Pons (tissue), 1 donor: Measurements from ENCODE around the gene SULT1E1.

Source experiments
- DNase-seq: peaks from one replicate; pipeline ENCODE4 v3.0.0-alpha.2; 2016; ENCODE audit warnings: low spot score

SULT1E1 gene

GRCh38 chr4:69793732-69794131, 66.2 kb downstream of the SULT1E1 start:
- no peak for DNase-seq
